GM21619 (cell line): ENCODE results near the gene CLDN10.
"Not testable (repeated sequence)": the region's sequence is repeated elsewhere in the genome, so short reads cannot be mapped to it uniquely, and the experiment has no call there.

Experiments used
- ATAC-seq: cut with Tn5 transposase; IDR thresholded peaks from one replicate; pipeline ENCODE4 v1.9.1; 2021; ENCODE audit not compliant: unreplicated experiment

Gene CLDN10

GRCh38 chr13:95552539-95553441 is at the start of gene CLDN10:
Gene CLDN10, plus strand, starts transcription at chr13:95552720. Its CDS starts 34 bp downstream, at chr13:95552754.
- ATAC-seq: no peak

- ATAC-seq: no peak
Observed at GRCh38 chr13:95503662-95504061, 48.9 kb upstream of the CLDN10 start.

GRCh38 chr13:95505265-95505664 is 47.3 kb upstream of the CLDN10 start:
- ATAC-seq: no peak

- no peak for ATAC-seq
Observed at GRCh38 chr13:95505986-95506385, 46.5 kb upstream of the CLDN10 start.

- no peak for ATAC-seq
Observed at GRCh38 chr13:95507991-95508390, 44.5 kb upstream of the CLDN10 start.

- no peak for ATAC-seq
Observed at GRCh38 chr13:95508996-95509395, 43.5 kb upstream of the CLDN10 start.

- ATAC-seq: no peak
Observed at GRCh38 chr13:95509521-95510310, 42.8 kb upstream of the CLDN10 start.

GRCh38 chr13:95510950-95511349 is 41.6 kb upstream of the CLDN10 start:
- no peak for ATAC-seq

- ATAC-seq: no peak
Observed at GRCh38 chr13:95512424-95512823, 40.1 kb upstream of the CLDN10 start.

GRCh38 chr13:95512957-95513356 is 39.6 kb upstream of the CLDN10 start:
- ATAC-seq: no peak

- ATAC-seq: not testable (repeated sequence)
Observed at GRCh38 chr13:95515606-95516005, 36.9 kb upstream of the CLDN10 start.

GRCh38 chr13:95516021-95516420 is 36.5 kb upstream of the CLDN10 start:
- ATAC-seq: no peak

GRCh38 chr13:95516492-95516891 is 36.0 kb upstream of the CLDN10 start:
- ATAC-seq: no peak

- no peak for ATAC-seq
Observed at GRCh38 chr13:95523598-95523997, 28.9 kb upstream of the CLDN10 start.

GRCh38 chr13:95524264-95524901 is 28.1 kb upstream of the CLDN10 start:
- ATAC-seq: no peak

GRCh38 chr13:95527955-95528354 is 24.6 kb upstream of the CLDN10 start:
- ATAC-seq: no peak

GRCh38 chr13:95530178-95530577 is 22.3 kb upstream of the CLDN10 start:
- no peak for ATAC-seq

- no peak for ATAC-seq
Observed at GRCh38 chr13:95533545-95534160, 18.9 kb upstream of the CLDN10 start.

- no peak for ATAC-seq
Observed at GRCh38 chr13:95535243-95535642, 17.3 kb upstream of the CLDN10 start.

GRCh38 chr13:95536632-95537241 is 15.8 kb upstream of the CLDN10 start:
- ATAC-seq: no peak

- no peak for ATAC-seq
Observed at GRCh38 chr13:95540888-95541287, 11.6 kb upstream of the CLDN10 start.
